ENCODE data around the gene TBC1D22A.

The TBC1D22A gene

GRCh38 chr22:46964773-46965550 lies 202.5 kb downstream of the TBC1D22A start:
- no peak for DNase-seq

DNA sequence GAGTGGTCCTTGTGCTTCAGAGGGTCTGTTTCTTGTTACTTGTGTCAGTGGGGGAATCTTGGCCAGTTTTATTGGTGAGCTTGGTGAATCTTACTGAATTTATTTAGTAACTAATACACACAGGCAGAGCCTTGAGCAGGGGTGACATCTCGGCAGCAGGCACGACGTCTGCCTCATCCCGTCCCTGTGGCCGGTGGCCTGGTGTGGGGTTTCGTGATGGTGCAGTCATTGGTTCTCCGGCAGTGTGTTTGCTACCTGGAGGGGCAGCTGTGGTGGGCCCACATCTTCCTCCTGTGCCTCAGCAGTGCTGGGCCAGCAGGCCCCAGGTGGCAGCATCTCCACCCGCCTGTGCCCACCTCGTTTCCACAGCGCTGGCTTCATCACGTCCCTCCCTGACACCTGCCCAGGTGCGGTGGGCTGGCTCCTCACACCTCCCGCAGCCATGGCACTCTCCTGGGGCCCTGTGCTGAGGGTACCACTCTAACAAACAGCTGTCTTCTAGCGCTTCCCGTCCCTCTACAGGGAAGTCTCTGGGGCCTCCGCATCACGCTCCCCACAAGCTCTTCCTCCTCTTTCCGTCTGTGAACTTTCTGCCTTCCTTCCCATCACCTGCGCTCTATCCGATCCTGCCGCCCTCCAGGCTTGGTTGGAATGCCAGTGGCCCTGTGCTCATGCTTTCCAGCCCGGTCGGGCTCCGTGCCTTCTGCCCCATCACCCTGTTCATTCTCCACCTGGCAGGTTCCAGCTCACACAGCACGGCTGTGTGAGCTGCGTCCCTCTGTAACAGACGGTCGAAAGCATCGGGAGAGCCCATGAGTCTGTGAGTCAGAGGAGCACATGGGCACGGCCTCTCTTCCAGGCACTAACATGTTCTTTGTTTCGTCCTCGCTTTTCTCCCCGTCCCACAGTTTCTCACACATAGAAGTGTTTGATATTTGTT lies 203.4 kb downstream of the TBC1D22A start:
- peak; percentile 52 for DNase-seq

DNA sequence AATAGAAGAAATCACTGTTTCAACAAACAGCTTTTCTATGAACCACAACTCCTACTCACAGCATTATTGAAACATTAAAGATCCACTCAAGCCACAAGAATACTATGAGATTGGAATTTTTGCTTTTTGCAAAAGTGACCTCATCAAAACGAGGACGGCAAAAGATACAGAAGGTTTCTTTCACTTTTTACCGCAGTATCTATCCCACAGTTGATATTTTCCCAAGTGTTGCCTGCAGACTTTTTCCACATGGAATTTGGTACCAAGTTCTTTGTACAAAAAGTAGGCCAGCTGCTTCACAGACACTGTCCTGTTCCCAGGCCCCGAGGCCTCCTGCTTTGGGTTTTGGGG lies 204.0 kb downstream of the TBC1D22A start:
- DNase-seq, result no peak

DNA sequence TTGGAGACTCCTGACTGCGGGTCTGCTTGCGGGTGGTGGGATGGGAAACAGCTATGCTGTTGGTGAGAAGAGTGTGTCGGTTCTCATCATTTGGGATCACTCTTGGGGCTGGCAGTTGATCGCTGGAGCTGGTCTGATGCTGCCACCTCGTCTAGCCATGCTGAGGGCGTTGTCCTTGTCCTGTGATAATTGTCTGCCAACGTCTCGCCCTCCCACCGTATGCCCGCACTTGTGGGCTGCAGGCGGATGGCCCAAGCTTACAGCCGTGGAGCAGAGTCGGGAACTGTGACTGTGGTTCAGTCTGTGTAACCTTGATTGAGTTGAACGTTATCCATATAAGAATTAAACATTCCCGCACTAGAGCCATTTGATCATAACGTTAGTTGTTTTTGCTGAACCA lies 204.4 kb downstream of the TBC1D22A start:
- no peak for DNase-seq

DNA sequence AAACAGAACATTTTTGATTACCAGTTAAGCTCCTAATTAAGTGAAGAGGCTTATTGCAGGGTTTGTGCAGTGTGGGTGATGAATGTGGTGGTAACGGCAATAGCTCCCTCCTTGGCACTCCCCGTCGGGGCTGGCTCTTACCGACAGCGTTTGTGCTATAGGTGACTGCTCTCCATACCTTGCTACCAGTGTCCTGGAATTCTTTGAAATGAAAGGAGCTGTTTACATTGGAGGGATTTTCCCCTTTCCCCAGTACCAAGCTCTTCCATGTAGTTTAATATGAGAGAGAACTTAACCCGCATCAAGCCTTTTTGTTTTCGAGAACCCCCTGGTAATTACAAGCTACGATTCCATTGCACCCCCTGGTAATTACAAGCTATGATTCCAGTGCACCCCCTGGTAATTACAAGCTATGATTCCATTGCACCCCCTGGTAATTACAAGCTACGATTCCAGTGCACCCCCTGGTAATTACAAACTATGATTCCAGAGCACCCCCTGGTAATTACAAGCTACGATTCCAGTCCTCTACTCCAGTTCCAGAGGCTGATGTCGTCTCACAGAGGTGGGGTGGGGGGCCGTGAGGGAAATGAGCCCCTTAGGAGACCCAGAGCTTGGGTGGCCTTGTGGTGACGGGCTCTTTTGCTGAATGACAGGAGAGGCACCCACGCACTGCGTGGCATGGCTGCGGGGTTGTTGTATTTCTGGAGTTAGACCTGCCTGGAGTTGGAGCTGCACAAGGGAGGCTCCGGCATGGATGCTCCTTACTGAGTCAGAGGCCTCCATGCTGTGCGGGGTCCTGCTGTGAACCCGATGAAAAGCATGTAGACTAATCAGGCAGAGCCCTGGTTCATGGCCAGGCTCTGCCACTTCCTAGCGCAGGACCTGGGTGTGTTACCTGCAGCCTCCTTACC lies 205.3 kb downstream of the TBC1D22A start:
- no peak for DNase-seq

DNA sequence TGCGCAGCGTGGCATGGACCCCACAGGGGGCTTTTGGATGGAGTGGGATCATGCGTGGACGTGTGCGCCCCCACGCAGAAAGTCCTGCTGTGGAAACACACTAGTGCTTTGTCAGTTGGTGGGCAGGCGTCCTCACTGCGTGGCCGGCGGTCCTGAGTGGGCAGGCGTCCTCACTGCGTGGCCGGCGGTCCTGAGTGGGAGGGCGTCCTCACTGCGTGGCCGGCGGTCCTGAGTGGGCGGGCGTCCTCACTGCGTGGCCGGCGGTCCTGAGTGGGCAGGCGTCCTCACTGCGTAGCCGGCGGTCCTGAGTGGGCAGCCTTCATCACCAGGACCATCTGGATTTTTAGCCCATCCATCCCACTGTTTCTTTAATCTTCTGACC lies 205.9 kb downstream of the TBC1D22A start:
- no peak for DNase-seq

DNA sequence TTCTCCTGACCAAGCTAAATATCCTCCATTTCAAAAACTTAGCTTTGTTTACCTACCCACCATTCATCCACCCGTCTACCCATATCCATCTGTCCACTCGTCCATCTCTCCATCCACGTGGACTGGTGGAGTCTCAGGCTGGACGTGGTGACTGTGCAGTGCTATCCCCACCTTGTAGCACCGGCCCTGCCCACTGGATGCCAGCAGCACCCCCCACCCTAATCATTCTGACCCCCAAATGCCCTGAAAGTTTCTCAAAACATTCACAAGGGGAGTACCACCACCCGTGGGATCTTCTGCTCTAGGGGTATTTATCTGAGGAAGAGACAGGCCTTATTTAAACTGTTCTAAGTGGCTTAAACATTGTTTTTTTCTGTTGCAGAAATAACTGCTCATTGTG lies 206.4 kb downstream of the TBC1D22A start:
- DNase-seq, result no peak

DNA sequence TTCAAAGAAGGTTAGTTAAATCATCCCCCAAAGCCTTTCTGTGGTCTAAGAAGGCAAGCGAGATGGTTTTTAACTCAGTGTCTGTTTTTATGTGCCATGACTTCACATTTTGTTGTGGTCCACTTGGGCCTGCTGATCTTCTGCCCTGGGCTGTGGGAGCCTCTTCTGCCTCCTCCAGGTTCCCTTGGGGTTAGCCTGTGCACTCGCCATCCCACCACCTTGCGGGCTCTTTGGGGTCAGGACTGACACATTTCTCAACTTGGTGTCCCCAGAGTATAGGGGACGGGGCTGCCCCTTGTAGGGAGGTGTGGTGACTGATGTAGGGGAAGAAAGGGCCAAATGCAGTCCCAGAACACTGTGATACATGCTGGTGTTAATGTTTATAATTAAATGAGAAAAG lies 207.0 kb downstream of the TBC1D22A start:
- DNase-seq, result no peak

DNA sequence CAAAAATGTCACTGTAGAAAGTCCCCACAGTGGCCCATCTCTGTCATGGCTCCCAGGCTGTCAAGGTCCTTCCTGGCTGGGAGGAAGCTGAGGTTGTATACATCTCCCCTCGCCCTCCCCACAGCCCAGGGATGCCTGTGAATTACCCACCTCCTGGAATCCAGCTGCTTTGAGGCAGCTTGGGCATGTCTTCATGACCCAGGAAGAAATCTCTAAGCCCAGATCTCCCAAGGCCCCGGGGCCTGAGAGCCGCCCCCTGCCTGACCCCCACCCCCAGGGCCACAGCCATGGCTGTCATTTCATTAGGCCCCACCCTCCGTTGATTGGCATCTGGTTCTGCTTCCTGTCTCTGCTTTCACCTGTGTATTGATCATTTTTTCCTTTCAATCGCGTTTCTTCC lies 207.5 kb downstream of the TBC1D22A start:
- DNase-seq, result no peak

- DNase-seq, result no peak
Measured at GRCh38 chr22:46970411-46971098, 208.1 kb downstream of the TBC1D22A start.

DNA sequence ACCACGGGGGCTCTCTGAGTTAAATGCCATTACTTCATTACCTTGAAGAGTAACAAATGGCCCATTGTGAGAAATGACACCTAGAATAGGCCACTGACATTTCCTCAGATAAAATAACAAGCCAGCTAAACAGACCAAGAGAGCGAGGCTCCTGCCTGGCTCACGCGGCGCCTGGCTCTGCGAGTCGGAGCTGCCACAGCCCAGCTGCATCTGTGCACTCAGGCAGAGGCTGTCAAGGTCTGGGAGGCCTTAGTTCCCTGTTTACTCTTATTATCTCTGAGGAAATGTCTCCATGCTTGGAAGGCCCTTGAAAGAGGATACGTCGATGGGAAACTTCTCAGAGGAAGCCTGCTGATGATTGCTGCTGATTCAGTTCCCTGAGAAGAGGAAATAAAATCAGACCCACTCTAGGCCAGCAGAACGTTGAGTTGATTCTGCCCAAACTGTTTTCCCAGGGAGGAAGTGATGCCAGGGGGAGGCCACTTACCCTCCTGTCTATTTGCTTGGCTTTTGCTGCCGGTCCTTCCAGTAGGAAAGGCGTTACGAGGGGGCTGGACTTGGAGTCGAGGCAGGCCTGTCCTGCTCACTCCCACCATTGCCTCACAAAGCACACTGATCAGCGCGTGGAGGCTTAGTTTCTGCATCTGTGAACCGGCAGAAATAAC lies 208.8 kb downstream of the TBC1D22A start:
- no peak for DNase-seq

DNA sequence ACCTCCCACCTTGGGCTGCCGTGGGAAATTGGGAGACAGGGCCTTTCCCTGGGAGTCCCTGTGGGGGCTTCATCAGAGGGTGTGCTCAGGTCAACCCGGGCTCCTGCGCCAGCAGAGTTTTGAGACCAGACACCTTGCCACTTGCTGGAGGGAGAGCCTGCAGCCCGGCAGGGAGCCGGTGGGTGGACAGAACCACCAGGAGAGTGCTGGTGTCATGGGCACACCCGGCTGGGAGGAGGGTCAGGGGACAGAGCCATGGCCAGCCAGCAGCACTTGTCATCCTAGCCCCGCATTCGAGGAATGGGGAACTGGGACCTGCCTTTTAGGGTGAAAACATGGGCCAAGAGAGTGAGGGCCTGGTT lies 209.3 kb downstream of the TBC1D22A start:
- DNase-seq, result no peak

DNA sequence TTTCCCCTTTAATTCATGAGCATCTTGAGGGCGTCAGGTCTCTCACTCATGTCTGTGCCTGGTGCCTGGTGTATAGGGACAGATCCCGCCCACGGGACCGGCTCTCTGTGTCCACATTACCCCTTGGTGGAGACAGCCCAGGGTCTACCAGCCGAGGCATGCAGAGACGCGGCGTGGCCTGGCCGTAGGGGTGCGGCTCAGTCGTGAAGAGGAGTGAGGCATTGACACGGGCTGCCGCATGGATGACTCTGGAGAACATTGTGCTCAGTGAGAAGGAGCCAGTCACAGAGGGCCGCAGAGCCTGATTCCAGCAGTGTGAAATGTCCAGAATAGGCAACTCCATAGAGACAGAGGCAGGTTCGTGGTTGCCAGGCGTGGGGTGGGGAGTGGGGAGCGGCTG lies 209.8 kb downstream of the TBC1D22A start:
- no peak for DNase-seq

GRCh38 chr22:46972901-46973831 lies 210.7 kb downstream of the TBC1D22A start:
- no peak for DNase-seq

DNA sequence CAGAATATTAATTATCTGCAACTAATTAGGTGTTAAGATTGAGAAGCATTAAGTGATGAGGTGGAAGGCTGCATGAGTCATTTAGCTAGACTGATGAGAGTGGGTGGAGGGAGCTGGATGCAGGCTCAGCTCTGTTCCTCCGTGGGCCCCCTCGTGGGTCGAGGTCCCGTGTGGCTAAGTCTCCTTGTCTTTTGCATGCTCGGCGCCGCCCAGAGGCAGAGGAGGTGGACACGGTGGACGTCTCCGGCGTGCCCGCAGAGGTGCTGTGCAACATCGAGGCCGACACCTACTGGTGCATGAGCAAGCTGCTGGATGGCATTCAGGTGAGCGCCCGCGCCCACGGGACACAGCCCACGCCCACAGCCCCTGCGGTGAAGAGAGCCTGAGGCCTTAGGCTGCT lies 211.6 kb downstream of the TBC1D22A start:
- no peak for DNase-seq

DNA sequence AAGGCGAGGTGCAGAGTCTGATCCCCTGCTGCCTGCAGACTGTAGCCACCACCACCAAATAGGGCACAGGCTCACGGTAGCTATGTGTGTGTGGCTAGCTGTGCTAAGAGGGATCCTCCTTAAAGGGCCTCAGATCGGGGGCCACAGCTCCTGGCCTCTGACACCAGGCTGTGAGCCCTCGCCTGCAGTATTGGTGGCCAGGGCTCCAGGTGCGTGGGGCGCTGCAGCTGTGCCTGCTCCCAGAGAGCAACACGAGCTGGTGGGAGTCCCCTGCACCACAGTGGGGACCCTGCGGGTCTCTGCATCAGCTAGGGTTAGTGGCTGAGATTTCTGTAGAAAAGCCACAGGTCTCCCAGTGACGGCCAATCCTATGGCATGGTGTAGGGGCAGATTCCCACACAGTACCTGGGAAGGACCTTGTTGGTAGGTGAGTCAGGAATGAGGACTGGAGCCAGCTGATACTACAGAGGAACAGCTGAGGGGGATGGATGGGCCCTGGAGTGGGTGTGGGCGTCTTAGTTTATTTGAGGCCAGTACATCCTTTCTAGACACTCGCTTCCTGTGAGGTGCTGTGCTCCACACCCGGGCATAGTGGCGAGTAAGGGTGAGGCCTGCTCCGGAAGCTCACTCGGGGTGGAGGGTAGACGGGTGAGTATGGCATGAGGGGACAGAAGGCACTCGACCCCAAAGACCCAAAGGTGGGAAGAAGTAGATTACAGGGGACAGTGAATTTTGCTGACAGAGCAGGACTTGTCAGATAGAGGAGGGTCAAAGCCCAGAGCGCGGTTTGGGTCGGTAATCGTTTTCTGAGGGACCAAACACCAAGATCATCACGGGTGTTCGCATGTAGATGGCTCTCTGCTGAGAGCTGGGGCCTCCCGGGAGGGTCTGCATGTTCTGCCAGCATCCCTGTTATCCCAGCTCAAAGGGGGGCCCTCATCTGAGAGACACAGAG lies 212.5 kb downstream of the TBC1D22A start:
- no peak for DNase-seq

DNA sequence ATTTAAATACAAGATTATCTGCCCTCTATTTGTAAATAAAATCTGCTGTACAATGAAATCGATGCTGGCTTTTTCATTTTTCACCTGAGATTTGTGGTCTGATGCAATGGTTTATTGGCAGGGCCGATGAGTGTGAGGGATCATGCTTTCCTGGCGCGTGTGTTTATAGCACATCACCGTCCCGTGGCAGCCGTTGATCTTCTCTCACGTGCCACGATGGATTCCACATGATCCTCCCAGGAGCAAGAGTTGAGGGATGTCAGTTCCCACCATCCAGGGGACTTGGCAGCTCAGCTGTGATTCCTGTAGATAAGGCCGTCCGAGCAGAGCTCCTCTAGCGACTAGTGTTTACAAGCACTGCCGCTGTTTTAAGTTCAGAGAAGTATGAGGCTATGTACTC lies 213.7 kb downstream of the TBC1D22A start:
- DNase-seq, result no peak

DNA sequence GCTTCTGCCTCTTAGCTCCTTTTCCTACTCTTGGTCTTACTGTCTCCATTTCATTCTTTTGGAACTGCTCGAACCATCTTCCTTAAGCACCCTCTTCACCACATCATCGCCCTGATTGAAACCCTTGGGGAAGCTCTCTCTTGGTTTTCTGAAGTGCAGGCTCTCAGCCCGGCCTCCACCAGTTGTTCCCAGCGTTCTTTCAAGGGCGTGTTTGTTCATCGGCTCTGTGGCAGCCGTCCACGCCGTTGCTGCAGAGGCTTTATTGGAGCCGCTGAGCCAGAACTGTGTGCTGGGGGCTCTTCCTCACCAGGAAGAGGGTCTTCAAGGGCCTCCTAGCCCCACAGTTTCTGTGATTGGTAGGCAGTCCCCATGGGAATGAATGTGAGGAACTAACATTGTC lies 214.1 kb downstream of the TBC1D22A start:
- DNase-seq, result no peak

GRCh38 chr22:46977656-46978343 lies 215.3 kb downstream of the TBC1D22A start:
- DNase-seq, result no peak
